Gastroesophageal sphincter (tissue), 3 donors: Measurements from ENCODE around the gene GABBR2.

Experiments used
- POLR2A ChIP-seq, 2 donors: fragments of 450-650 bp; IDR thresholded peaks; one replicate each; pipeline ENCODE4 v1.6.1; 2017; ENCODE audit warnings: antibody characterized with exemption in 2 of 2, mild to moderate bottlenecking in 2 of 2, moderate library complexity in 1 of 2
- POLR2AphosphoS5 ChIP-seq: sonication (generic); formaldehyde crosslinking; IDR thresholded peaks from one replicate; pipeline ENCODE4 v1.6.1; 2017; ENCODE audit warnings: antibody characterized with exemption
- TF ChIP-seq, protein P1 (sequence below), 4 experiments: fragments of 200-600 bp in 2 of 4; fragments of 450-650 bp in 2 of 4; sonication (generic) in 1 of 4; IDR thresholded peaks; one replicate each; pipeline ENCODE4 v1.5.1; 2017 to 2019; ENCODE audit warnings: antibody characterized with exemption in 4 of 4, mild to moderate bottlenecking in 2 of 4, moderate library complexity in 2 of 4

DNA sequence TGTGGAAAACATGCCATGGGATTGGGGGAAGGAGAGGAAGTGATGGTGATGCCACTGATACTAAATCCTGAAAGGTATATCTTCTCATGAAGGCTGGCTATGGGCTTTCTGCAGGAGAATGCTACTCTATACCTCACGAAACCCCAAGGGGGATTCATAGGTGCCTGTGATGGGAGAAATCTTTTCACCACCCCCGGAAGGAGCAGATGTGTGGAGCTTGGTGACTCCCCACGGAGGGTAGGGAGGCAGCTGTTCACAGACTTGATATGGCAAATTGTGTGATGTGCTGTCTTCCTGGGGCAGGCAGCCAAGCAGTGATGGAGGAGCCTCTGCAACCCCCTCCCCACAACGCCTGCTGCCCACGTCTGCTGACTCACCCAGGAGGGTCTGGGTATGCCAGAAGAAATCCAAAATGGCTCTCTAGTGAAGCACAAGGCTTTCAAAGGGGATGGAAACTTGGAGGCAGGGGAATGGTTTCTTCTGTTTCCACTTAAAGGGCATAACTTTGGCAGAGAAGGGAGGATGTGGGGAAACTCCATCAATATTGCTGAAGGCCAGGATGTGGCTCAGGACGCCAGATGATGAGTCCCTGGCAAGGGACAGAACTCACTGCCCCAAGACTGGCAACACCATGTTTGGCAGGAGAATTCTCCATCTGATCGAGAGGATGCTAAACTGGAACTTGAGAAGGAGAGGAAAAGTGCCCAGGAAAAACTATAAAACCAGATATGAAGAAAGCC, 188.3 kb downstream of the GABBR2 start:
- TF ChIP-seq, protein P1, sequence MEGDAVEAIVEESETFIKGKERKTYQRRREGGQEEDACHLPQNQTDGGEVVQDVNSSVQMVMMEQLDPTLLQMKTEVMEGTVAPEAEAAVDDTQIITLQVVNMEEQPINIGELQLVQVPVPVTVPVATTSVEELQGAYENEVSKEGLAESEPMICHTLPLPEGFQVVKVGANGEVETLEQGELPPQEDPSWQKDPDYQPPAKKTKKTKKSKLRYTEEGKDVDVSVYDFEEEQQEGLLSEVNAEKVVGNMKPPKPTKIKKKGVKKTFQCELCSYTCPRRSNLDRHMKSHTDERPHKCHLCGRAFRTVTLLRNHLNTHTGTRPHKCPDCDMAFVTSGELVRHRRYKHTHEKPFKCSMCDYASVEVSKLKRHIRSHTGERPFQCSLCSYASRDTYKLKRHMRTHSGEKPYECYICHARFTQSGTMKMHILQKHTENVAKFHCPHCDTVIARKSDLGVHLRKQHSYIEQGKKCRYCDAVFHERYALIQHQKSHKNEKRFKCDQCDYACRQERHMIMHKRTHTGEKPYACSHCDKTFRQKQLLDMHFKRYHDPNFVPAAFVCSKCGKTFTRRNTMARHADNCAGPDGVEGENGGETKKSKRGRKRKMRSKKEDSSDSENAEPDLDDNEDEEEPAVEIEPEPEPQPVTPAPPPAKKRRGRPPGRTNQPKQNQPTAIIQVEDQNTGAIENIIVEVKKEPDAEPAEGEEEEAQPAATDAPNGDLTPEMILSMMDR (IDR thresholded peaks at IDR 0.05), result no peak
- TF ChIP-seq POLR2AphosphoS5, result no peak
- no peak for TF ChIP-seq POLR2A (IDR thresholded peaks at IDR 0.05)
